Astrocyte (in vitro differentiated cells and primary cell): ENCODE measurements around the gene LILRA1.

Experiments
- EZH2 ChIP-seq: IDR thresholded peaks from 2 replicates; pipeline ENCODE4 v1.6.1; 2012; ENCODE audit warnings: mild to moderate bottlenecking, low read length, inconsistent platforms; ENCODE audit not compliant: insufficient read depth
- TF ChIP-seq, protein P1 (sequence below): IDR thresholded peaks from 2 replicates; pipeline ENCODE4 v1.5.1; 2011; ENCODE audit warnings: low read depth, mild to moderate bottlenecking, inconsistent platforms, low read length, moderate library complexity; ENCODE audit not compliant: insufficient read depth

DNA sequence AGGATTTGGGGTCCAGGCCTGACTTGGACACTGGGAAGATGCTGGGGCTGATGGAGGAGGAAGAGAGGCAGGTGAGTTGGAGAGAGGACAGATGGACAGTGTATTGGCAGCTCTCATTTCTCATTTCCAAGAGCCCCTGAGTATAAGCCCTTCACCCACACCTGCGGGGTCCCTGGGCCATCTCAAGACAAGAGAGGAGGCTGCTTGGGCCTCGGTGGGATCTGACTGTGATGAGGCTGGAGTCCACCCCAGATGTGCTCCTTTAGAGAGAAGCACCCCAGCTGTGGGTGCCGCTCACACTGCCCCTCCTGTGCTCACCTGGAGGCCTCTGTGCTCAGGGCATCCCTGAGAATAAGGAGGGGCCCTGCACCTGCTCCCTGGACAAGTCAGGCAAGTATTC is 16.1 kb upstream of the LILRA1 start:
- TF ChIP-seq, protein P1, sequence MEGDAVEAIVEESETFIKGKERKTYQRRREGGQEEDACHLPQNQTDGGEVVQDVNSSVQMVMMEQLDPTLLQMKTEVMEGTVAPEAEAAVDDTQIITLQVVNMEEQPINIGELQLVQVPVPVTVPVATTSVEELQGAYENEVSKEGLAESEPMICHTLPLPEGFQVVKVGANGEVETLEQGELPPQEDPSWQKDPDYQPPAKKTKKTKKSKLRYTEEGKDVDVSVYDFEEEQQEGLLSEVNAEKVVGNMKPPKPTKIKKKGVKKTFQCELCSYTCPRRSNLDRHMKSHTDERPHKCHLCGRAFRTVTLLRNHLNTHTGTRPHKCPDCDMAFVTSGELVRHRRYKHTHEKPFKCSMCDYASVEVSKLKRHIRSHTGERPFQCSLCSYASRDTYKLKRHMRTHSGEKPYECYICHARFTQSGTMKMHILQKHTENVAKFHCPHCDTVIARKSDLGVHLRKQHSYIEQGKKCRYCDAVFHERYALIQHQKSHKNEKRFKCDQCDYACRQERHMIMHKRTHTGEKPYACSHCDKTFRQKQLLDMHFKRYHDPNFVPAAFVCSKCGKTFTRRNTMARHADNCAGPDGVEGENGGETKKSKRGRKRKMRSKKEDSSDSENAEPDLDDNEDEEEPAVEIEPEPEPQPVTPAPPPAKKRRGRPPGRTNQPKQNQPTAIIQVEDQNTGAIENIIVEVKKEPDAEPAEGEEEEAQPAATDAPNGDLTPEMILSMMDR, result no peak
- no peak for TF ChIP-seq EZH2
